ENCODE data around the gene SLC9A9.
"Not testable (repeated sequence)": the region's sequence is repeated elsewhere in the genome, so short reads cannot be mapped to it uniquely, and the experiment has no call there.

Gene SLC9A9

DNA sequence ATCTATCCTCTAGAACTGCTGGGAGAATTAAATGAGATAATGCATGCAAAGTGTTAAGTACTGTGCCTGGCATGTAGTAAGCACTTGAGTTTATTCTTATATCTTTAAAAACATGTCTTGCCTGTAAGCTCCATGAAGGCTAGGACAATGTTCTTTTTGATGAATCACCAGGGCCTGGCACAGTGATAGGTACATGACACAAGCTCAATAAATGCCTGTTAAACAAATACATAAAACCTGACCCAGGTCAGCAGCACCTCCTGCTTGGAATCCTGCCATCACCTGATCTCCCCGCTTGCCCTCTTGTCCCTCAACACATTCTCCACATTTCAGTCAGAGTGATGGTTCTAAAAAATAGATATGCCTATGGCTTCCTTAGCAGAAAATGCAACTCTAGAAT lies 541.9 kb downstream of the SLC9A9 start:
- DNase-seq, result no peak

DNA sequence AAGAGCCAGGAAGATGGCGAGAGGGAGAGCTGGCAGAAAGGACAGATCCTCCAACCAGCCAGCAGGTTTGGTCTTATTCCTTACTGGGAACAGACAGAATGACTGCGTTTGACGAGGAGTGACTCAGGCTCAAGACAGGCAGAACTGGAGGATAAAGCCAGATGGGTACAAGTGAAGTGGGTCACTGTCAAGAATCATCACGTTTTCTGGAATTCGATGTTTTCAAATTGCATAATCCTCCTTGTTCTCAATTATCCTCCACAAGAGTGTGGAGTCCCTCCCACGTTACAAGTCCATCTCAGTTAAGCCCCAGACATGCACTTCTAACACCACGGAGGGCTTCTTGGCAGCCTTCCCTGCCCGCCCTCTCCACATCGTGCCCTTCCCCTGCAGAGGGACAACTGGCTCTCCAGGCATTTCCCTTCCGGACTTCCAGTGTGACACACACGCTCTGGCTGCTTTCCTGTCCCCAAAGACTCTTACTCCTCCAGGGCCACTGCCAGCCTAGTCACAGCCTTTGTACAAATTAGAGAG lies 545.6 kb downstream of the SLC9A9 start:
- no peak for DNase-seq

DNA sequence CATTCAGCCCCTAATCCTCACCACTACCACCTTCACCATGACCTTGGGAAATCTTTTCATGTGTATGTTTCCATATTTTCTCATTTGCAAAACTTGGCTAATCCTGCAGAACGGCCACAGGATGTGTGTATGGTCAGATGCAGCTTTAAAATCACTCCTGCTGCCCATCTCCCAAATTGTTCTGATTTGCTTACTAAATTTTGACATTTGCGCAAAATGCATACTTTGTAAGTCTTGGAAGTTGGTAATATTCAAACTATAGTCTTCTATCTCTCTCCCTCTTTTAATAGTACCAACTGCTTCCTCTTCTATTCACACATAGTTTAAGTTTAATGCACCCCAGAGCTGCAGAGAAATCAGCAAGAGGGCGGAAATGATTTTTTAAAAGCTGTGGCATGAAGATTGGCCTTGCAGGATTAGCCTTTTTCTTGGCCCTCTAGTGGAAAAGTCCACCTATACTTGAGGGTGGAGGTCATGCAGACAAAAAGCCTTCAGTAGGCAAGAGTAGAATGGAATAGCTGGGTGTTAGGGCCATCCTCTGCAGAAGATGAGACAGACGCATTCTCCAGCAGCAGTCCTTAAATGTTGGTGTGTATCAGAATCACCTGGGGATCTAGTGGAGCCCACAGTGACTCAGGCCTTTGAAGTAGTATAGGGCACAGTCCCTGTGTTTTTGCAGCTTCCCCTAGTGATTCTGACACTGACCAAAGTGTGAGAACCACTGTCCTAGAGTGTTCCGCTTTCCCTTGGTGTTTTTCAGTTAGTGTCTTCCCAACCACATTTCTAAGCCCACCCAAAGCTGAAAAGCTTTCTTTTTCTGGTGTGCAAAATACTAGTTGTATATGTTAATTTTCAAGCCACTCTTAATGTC lies 547.0 kb downstream of the SLC9A9 start:
- DNase-seq, result no peak

DNA sequence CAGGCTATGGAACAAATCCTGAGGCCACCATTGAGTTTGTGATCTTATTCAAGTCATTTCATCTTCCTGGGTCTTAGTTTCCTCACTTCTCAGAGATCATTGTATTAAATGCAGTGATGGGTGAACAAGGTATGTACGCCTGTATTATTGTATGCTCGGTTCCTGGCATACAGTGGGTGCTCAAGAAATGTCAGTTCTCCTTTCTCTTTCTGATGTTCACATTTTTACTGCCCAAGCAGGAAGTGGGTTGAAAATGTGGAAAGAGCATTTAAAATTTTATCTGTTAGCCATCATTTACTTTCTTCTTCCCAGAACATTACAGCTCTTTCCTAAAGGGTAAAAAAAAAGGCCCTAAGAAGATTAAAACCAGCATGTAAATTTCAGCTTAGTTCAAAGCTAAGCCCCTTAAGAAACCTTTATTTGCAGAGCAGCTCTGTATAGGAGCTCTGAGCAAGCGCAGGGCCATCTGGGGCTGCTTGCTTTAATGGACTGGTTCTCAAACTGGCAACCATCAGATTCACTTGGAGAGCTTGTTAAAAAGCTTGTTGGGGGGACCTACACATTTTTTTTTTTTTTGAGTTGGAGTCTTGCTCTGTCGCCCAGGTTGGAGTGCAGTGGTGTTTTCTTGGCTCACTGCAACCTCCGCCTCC lies 549.3 kb downstream of the SLC9A9 start:
- DNase-seq, result no peak

DNA sequence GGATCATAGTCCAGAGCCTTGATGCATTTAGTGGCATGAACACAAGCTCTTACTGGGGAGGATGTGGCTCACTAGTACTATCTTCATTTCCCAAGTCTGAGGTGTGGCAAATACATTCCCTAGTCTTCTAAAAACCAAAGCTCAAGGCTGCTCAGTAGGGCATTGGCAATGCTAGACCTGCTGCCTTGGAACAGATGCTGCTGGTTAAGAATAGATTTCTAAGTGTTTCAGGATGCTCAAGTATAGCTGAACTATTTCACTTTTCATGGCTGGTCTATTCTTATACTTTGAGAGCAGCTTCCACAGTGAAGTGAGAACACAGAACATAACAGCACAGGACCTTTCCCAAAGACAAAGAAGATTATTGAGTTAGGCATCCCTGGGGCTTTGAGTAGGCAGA lies 549.9 kb downstream of the SLC9A9 start:
- DNase-seq, result no peak

DNA sequence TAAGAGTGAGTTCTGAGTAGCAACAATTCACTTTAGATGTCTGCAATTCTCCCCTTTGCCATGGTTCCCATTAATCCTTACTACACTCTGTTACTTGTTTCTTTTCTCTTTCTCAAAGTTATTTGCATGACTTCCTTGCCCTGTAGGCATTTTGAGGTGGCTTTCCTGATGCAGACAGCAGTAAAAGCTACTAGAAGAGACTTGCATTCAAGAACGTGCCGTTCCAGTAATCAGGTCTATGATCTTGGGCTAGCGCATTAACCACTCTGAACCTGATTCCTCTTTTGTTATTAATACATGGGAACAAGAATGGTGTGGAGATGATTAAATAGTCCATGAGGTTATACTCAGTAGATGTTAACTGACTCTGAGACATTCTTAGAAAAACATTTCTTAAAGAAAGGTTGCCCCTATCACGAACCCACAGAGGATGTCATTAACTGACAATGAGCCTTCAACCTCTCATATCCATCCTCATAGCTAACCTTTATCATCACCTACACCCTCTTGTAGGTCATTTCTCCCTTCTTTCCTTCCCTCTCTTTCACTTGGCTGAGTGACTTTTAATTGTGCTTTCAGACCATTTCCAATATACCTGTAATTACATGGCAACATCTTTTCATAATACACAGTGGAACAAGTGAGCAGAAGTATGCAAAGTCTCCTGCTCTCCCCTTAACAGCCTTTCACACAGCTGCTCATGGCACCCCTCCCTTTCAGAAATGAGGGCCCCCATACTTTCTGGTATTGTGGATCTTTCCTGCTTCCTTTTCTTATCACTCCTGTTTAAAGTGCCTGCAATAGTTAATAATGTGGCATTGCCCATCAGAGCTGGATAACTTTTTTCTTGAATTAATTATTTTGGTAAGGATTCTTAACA lies 552.8 kb downstream of the SLC9A9 start:
- no peak for DNase-seq

DNA sequence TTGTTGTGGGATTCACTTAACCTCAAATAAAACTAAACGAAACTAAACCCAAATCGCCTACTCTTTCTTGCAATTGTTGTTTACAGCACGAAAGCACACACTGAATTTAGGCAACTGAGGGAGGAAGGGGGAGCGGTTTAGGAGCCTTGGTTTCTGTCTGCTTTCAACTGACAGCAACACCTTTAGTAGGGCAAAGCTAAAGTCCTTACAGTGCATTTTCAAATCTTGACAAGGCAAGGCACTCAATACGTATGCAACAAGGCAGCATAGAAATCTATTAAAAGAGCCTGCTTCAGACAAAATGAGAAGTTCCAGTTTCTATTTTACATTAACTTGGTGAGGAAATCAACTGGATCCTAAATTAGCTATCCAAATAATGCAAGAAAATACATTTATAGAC lies 554.1 kb downstream of the SLC9A9 start:
- DNase-seq, result no peak

DNA sequence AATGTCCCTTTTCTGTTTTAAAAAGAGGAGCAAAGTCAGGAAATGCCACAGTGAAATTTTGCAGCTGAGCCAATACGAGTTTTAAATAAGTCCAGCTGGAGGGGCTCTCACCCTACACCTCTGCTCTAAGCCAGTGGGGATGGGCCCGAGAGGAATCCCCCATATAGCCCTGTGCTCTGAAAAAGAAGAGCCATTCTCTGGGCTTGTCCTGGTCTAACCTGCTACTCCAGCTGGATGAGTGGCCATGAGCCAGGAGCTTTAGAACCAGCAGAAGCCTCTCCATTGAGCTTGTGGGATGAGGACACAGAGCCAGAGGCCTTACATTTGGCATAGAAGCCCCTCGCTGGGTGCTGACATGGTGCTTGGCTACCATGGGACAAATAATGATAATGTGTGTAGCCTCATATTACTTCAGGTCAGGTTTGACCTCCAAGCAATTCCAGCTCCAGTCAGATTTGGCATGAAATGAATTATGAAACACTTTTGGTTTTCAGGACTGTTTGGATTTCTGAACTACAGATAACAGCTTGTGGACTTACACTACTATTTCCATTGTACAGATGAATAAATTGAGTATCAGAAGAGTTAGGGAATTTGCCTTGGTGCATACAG lies 556.3 kb downstream of the SLC9A9 start:
- no peak for DNase-seq

DNA sequence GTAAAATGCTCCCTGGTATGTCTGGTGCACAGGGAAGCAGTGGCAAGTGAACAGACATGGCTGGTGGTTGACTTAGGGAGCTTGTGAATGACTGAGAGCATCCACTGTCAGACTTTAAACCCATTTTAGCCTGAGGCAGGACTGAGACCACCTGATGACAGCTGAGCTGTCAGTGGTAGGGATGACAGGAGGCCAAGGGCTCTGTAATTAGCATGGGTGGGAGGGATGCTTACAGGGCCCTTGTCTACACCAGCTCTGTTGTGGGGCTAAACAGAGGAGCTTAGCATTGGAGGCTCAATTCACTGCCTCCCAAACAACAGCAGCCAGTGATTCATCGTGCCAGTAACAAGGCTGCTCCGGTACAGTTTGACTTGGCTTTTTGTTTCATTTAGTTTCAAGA lies 559.3 kb downstream of the SLC9A9 start:
- no peak for DNase-seq

DNA sequence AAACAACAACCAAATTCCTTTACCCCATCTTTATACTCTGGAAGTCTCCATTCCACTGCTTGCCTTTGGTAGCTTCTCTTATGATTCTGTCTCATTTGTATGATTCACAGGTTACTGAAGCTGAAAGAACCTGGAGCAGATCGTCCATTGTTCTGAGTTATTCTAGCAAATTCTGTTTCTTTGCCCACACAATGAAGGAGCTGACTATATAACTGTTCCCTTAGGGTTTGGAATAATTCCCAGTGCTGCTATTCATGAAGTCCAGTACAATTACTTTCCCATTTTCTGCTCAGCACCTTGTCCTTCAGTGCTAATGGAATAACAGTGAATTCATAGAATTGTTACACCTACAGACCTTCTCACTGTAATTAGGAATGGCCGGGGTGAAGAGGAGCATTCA lies 560.9 kb downstream of the SLC9A9 start:
- no peak for DNase-seq

DNA sequence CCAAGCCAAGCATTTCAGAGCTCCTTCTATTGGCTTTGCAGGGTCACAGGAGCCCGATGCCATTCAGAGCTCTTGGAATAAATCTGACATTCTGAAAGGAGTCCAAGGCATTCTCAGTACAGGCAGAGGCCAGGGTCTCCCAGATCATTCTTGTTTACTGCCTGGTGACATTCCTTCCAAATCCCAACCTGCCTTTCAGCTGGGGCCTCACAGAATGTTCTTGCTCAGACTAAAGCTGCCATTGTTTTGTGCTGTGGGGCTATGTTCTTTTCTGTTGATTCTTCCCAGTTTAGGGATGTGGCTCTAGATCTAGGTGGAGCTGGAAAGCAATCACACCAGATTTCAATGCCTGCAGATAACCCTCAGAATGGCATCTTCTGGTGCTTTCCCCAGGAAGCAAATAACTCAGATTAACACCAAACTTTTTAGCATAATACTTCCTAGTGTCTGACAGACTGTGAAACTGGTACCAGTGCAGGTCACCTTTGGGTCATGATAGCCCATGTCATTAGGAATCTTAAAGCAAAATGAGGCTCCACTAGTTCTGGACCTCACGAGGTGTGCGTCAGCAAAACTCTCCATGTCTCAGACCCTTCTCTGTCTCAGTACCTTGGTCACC lies 561.8 kb downstream of the SLC9A9 start:
- no peak for DNase-seq

DNA sequence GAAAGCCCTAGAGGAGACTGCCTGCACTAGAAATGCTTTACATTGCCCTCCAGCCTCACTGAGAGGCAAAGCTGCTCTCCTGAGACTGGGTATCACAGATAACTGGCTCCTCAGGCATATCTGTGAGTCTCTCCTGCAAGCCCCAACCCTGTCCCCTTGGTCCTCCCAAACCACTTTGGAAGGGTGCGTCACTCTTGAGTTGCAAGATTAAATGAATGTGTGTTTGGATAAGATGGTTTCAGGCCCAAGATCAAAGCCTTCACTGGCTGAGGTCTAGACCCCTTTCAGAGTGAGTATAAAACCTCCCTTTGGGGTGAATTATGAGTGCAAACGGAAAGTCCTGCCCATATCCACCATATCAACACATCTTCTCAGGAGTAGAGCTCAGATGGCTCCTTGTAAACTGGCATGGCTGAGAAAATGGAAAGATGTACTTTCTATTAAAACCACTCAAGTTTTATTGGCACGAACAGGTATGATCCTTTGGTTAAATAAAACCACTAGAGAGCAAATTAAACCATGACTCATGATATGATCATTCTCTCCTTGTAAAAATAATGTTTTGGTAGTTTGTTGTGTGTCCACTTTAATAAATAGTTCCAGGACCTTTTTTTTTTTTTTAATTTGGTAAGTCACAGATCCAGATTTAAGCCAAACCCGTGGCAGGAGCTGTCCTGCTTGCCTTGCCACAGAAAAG lies 564.7 kb downstream of the SLC9A9 start:
- no peak for DNase-seq

DNA sequence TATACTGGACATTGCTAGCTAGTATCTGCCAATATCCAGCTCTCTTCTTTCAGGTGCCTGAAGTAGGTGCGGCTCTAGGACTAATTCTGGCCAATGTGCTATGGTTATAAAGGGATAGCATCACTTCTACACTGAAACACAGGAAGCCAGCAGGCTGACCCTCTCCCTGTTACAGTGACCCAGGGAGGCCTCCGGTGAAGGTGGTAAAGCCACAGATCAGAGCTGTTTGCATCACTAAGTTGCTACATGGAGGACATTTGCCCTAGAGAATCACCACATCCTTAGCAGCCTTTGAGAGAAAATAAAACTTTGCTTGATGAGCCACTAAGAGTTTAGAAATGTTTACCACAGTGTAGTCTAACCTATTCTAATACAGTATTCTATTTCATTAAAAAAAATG lies 567.3 kb downstream of the SLC9A9 start:
- DNase-seq, result no peak

DNA sequence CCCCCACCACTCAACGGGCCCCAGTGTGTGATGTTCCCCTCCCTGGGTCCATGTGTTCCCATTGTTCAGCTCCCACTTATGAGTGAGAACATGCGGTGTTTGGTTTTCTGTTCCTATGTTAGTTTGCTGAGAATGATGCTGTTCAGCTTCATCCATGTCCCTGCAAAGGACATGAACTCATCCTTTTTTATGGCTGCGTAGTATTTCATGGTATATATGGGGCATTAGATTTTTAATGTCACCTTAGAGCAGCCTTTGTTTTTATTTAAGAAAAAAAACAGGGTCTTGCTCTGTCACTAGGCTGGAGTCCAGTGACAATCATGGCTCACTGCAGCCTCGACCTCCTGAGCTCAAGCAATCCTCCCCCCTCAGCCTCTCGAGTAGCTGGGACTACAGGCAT lies 568.7 kb downstream of the SLC9A9 start:
- DNase-seq, result not testable (repeated sequence)

DNA sequence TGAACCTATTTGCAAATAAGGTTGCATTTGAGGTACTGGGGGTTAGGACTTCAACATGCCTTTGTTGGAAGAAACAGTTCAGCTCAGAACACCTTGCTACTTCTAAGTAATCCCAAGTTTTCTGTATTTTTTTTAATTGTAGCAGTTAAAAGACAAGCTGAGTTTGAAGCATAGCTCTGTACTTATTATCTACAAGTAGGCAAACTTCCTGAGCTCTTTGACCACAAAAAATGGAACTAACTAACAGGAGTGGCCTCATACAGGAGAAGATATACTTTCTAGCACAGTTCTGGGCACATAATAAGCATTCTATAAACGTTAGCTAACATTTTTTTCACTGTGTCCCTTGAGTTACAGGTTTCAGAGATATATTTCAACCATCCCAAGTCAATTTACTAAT lies 569.5 kb downstream of the SLC9A9 start:
- DNase-seq, result no peak

DNA sequence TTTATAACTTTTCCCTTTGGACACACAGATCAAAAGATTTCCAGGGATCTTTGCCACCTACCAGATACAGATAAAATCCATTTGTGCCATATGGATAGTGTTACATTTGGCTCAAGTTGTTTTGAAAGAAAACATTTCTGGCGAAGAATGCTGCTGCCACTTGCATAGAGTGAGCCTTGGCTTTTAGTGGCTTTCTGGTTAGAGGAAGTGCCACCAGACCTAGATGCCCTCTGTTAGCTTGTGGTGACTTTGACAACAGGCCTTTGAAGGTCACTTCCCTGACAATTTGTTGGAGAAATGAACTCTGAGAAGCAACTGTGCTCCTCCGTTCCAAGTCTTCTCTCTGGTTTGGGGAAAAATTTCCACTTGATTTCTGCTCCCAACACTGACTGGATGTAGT lies 570.7 kb downstream of the SLC9A9 start:
- no peak for DNase-seq

DNA sequence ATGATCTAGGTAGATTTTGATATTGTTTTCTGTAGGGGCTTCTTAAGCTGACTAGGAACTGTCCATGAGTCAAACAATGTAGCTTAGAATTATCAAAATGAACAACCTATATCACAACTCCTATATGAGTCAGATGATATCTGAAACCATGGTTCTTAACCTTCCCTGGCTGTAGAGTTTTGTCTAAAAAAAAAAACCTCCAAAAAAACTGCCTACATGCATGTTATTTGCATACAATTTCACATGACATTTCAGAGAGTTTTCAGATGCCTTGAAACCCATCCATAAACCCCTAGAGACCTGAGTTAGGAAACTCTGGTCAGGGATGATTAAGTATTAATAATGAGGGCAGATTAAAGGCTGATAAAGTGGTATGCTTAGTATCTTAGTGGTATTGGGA lies 571.7 kb downstream of the SLC9A9 start:
- no peak for DNase-seq

DNA sequence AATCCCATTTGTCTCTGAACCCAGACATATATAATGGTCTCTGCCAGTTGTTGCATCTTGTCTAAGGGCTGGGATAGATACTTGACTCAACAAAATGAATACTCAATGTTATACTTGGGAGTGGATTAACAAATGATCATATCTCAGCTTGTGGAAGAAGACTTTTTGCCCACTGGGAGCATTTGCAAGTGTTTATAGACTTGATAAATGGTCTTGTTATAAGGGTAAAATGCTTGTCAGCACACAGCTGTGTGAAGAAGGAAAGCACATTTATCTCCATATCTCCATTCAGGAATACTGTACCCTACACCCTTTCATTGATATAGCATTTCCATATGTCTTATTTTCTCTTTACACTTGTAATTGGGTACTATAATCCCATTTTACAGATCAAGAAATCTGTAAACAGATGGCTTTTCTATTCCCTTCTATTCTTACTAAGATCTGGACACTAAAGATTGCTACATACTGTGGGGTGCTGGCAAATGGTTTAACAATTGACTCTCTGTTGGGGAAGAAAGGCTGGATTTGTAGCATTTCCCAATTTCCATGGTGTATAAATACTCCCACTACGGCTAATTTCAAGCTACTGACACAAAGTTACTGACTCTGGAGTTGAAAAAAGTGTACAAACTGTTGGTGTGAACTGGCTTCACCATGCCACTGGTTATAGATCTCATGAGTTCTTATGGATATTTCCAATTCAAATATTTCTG lies 574.1 kb downstream of the SLC9A9 start:
- DNase-seq, result no peak

DNA sequence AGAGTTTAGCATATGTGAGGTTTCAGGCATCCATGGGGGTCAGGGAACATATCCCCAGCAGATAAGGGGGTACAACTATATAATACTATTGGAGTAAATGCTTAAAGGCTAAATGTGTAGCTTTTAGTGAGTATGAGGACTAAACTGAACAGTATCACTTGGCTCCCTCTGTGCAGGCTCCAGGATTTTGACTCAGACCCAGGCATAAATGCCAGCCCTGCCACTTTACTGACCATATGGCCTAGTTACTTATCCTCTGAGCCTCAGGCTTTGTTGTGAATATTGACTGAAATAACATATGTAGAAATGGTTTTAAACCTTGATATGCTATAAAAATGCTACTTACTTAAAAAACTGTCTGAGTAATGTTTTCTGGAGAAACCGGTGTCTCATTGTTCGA lies 577.1 kb downstream of the SLC9A9 start:
- no peak for DNase-seq

DNA sequence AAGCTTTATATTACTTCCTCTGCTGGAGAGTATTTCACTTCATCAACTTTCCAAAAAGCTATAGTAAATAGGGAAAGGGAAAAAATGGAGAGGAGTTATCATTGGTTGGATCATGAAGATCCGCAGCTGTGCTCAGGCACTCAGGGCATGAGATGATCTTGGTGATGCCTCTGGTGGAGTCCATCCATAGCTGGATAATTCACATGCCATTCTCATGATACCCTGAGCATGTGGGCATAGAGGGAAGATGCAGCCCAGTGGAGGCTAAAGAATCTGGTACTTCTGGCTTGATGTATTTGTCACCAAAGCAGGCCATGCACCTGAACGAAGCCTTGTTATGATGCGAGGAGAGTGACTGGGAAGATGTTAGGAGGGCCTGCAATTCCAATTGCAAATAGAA lies 578.5 kb downstream of the SLC9A9 start:
- DNase-seq, result no peak

DNA sequence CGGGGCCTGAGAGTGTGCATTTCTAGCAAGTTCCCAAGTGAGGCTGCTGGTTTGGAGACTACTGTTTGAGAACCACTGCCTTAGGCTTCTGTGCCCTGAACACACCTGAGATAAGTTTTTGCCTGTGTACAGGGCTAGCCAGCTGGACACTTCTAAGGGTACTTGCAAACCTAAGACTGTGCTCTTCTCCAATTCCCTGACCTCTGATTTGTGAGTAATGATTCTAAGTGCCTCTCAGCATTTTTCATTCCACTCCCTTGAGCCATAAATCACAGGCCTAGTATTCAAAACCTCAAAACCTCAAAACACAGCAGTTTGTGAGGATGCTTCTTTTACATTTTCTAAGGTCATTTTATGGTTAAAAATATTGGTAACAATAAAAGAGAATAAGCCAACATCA lies 580.3 kb downstream of the SLC9A9 start:
- no peak for DNase-seq
